Memory B cell (primary cell): ENCODE data around the gene CA5A.
"Not testable (repeated sequence)": the region's sequence is repeated elsewhere in the genome, so short reads cannot be mapped to it uniquely, and the experiment has no call there.

ENCODE experiments used
- ATAC-seq: fragments of 150-1000 bp; cut with Tn5 transposase; 2 replicates; pipeline ENCODE4 v1.10.0; 2021; ENCODE audit warnings: low read depth, mild to moderate bottlenecking, moderate library complexity
- DNase-seq, 2 donors: peaks; one replicate each; pipeline ENCODE4 v3.0.0; 2022; ENCODE audit warnings: low spot score in 2 of 2
- H3K27ac Mint-ChIP-seq: one replicate; pipeline ENCODE4 v1.8.0; 2022; ENCODE audit warnings: mild to moderate bottlenecking, moderate library complexity, mixed read lengths
- H3K27me3 Mint-ChIP-seq: one replicate; pipeline ENCODE4 v1.8.0; 2022; ENCODE audit warnings: mixed read lengths
- H3K36me3 Mint-ChIP-seq: one replicate; pipeline ENCODE4 v1.8.0; 2022; ENCODE audit warnings: mild to moderate bottlenecking, mixed read lengths
- H3K4me1 Mint-ChIP-seq: one replicate; pipeline ENCODE4 v1.8.0; 2022; ENCODE audit warnings: mixed read lengths
- H3K4me3 Mint-ChIP-seq: one replicate; pipeline ENCODE4 v1.8.0; 2022; ENCODE audit warnings: mild to moderate bottlenecking, moderate library complexity, mixed read lengths
- H3K9me3 Mint-ChIP-seq: one replicate; pipeline ENCODE4 v1.8.0; 2022; ENCODE audit warnings: mixed read lengths

The CA5A gene

GRCh38 chr16:87891764-87892163 lies 44.6 kb downstream of the CA5A start:
- peaks cover 6% of the 10 kb centered on the region for H3K27me3 Mint-ChIP-seq
- H3K9me3 Mint-ChIP-seq: peaks cover 1% of the 10 kb centered on the region
- no peak overlapping the region for H3K4me3 Mint-ChIP-seq
- H3K36me3 Mint-ChIP-seq: peaks cover 2% of the 10 kb centered on the region
- H3K27ac Mint-ChIP-seq: no peak overlapping the region
- peaks cover 4% of the 10 kb centered on the region for H3K4me1 Mint-ChIP-seq
- no peak for ATAC-seq
- no peak for DNase-seq

GRCh38 chr16:87889762-87890161 lies 46.6 kb downstream of the CA5A start:
- H3K27me3 Mint-ChIP-seq, ATAC-seq, H3K9me3 Mint-ChIP-seq, DNase-seq, H3K4me1 Mint-ChIP-seq, H3K27ac Mint-ChIP-seq, H3K4me3 Mint-ChIP-seq, H3K36me3 Mint-ChIP-seq: not testable (repeated sequence)

- H3K27ac Mint-ChIP-seq, H3K36me3 Mint-ChIP-seq, H3K9me3 Mint-ChIP-seq, ATAC-seq, H3K4me1 Mint-ChIP-seq, DNase-seq, H3K4me3 Mint-ChIP-seq: not testable (repeated sequence)
- H3K27me3 Mint-ChIP-seq: peaks cover 10% of the 10 kb centered on the region
Measured at GRCh38 chr16:87888346-87888745, 48.0 kb downstream of the CA5A start.

- H3K36me3 Mint-ChIP-seq, H3K4me3 Mint-ChIP-seq, ATAC-seq, H3K9me3 Mint-ChIP-seq, H3K4me1 Mint-ChIP-seq, H3K27ac Mint-ChIP-seq, DNase-seq: not testable (repeated sequence)
- peaks cover 10% of the 10 kb centered on the region for H3K27me3 Mint-ChIP-seq
Measured at GRCh38 chr16:87887931-87888330, 48.4 kb downstream of the CA5A start.

- peaks cover 21% of the 10 kb centered on the region for H3K27me3 Mint-ChIP-seq
- not testable (repeated sequence) for H3K9me3 Mint-ChIP-seq, DNase-seq, H3K27ac Mint-ChIP-seq, H3K4me1 Mint-ChIP-seq, H3K36me3 Mint-ChIP-seq, H3K4me3 Mint-ChIP-seq, ATAC-seq
Measured at GRCh38 chr16:87885371-87885967, 50.9 kb downstream of the CA5A start.

GRCh38 chr16:87882436-87883019 lies 53.8 kb downstream of the CA5A start:
- no peak for DNase-seq
- no peak for ATAC-seq
- no peaks in the 10 kb centered on the region for H3K4me1 Mint-ChIP-seq
- no peak overlapping the region for H3K27ac Mint-ChIP-seq
- H3K36me3 Mint-ChIP-seq: no peaks in the 10 kb centered on the region
- H3K9me3 Mint-ChIP-seq: no peaks in the 10 kb centered on the region
- peaks cover 27% of the 10 kb centered on the region for H3K27me3 Mint-ChIP-seq
- no peak overlapping the region for H3K4me3 Mint-ChIP-seq

GRCh38 chr16:87881324-87882200 lies 54.8 kb downstream of the CA5A start:
- H3K36me3 Mint-ChIP-seq: no peaks in the 10 kb centered on the region
- no peak for ATAC-seq
- peaks cover 27% of the 10 kb centered on the region for H3K27me3 Mint-ChIP-seq
- H3K4me1 Mint-ChIP-seq: no peaks in the 10 kb centered on the region
- H3K4me3 Mint-ChIP-seq: no peak overlapping the region
- no peak overlapping the region for H3K27ac Mint-ChIP-seq
- no peak for DNase-seq
- no peaks in the 10 kb centered on the region for H3K9me3 Mint-ChIP-seq

GRCh38 chr16:87880117-87880696 lies 56.1 kb downstream of the CA5A start:
- Mint-ChIP-seq H3K27ac (no peak overlapping the region), H3K27me3 (peaks cover 23% of the 10 kb centered on the region), H3K4me3 (no peak overlapping the region), H3K36me3 (no peaks in the 10 kb centered on the region), H3K9me3 (no peaks in the 10 kb centered on the region), H3K4me1 (peaks cover under 1% of the 10 kb centered on the region)
- ATAC-seq: no peak
- no peak for DNase-seq

- not testable (repeated sequence) for H3K4me1 Mint-ChIP-seq, H3K27ac Mint-ChIP-seq, H3K36me3 Mint-ChIP-seq, H3K9me3 Mint-ChIP-seq, DNase-seq, H3K4me3 Mint-ChIP-seq, ATAC-seq
- H3K27me3 Mint-ChIP-seq: peaks cover 26% of the 10 kb centered on the region
Measured at GRCh38 chr16:87879411-87880013, 56.8 kb downstream of the CA5A start.

GRCh38 chr16:87878704-87879103 lies 57.6 kb downstream of the CA5A start:
- ATAC-seq (no peak), DNase-seq (no peak)
- H3K4me1 Mint-ChIP-seq: peaks cover 6% of the 10 kb centered on the region
- no peaks in the 10 kb centered on the region for H3K36me3 Mint-ChIP-seq
- H3K27ac Mint-ChIP-seq: no peak overlapping the region
- H3K9me3 Mint-ChIP-seq: no peaks in the 10 kb centered on the region
- no peak overlapping the region for H3K4me3 Mint-ChIP-seq
- peaks cover 25% of the 10 kb centered on the region for H3K27me3 Mint-ChIP-seq

- H3K27ac Mint-ChIP-seq: no peak overlapping the region
- peaks cover 6% of the 10 kb centered on the region for H3K4me1 Mint-ChIP-seq
- H3K9me3 Mint-ChIP-seq: no peaks in the 10 kb centered on the region
- H3K36me3 Mint-ChIP-seq: no peaks in the 10 kb centered on the region
- no peak for DNase-seq
- peaks cover 25% of the 10 kb centered on the region for H3K27me3 Mint-ChIP-seq
- H3K4me3 Mint-ChIP-seq: no peak overlapping the region
- ATAC-seq: peak; percentile 39
Measured at GRCh38 chr16:87877942-87878507, 58.3 kb downstream of the CA5A start.

GRCh38 chr16:87874639-87875427 lies 61.5 kb downstream of the CA5A start:
- Mint-ChIP-seq H3K27me3 (peaks cover 15% of the 10 kb centered on the region), H3K9me3 (no peaks in the 10 kb centered on the region), H3K4me3 (no peak overlapping the region), H3K27ac (peak overlapping the region; percentile 4), H3K4me1 (peaks cover 12% of the 10 kb centered on the region), H3K36me3 (no peaks in the 10 kb centered on the region)
- ATAC-seq: no peak
- DNase-seq: no peak
